H9 (cell line): Measurements from ENCODE around the gene IAH1. TPM values are rescaled to one million over a fixed set of nuclear protein-coding genes. Genes with fewer than 3 reads are reported as not detected.

ENCODE experiments used
- DNase-seq: peaks from one replicate; pipeline ENCODE4 v3.0.0-alpha.2; 2017
- H2AFZ ChIP-seq: one replicate; pipeline ENCODE4 v1.6.1; 2013; ENCODE audit warnings: mild to moderate bottlenecking, low read length, control low read depth, moderate library complexity
- H2AK5ac ChIP-seq: 2 replicates; pipeline ENCODE4 v1.6.1; 2013; ENCODE audit warnings: low read length, control low read depth, mixed read lengths; ENCODE audit not compliant: insufficient read length
- H2BK120ac ChIP-seq: one replicate; pipeline ENCODE4 v1.6.1; 2013; ENCODE audit warnings: low read depth, mild to moderate bottlenecking, low read length, control low read depth, inconsistent platforms; ENCODE audit not compliant: poor library complexity, severe bottlenecking
- H2BK12ac ChIP-seq: 2 replicates; pipeline ENCODE4 v1.6.1; 2013; ENCODE audit warnings: low read length, control low read depth, mixed read lengths, low read depth; ENCODE audit not compliant: insufficient read length
- H2BK15ac ChIP-seq: 2 replicates; pipeline ENCODE4 v1.6.1; 2013; ENCODE audit warnings: low read depth, low read length, control low read depth
- H2BK20ac ChIP-seq: one replicate; pipeline ENCODE4 v1.6.1; 2013; ENCODE audit warnings: low read depth, mild to moderate bottlenecking, low read length, control low read depth, inconsistent platforms; ENCODE audit not compliant: poor library complexity, severe bottlenecking
- H2BK5ac ChIP-seq: 2 replicates; pipeline ENCODE4 v1.6.1; 2013; ENCODE audit warnings: low read length, control low read depth, mixed read lengths; ENCODE audit not compliant: insufficient read length
- H3K14ac ChIP-seq: 2 replicates; pipeline ENCODE4 v1.6.1; 2013; ENCODE audit warnings: low read length, control low read depth; ENCODE audit not compliant: insufficient read depth
- H3K18ac ChIP-seq: 2 replicates; pipeline ENCODE4 v1.6.1; 2013; ENCODE audit warnings: low read depth, mild to moderate bottlenecking, mixed read lengths, low read length, control low read depth; ENCODE audit not compliant: insufficient read length
- H3K23ac ChIP-seq: 2 replicates; pipeline ENCODE4 v1.6.1; 2013; ENCODE audit warnings: low read length, control low read depth, mixed read lengths, low read depth; ENCODE audit not compliant: insufficient read length
- H3K23me2 ChIP-seq: 2 replicates; pipeline ENCODE4 v1.6.1; 2013; ENCODE audit warnings: low read depth, mild to moderate bottlenecking, mixed read lengths, low read length, control low read depth; ENCODE audit not compliant: insufficient read length, poor library complexity, severe bottlenecking
- H3K27ac ChIP-seq: 2 replicates; pipeline ENCODE4 v1.5.1; 2013; ENCODE audit warnings: low read length, control low read depth, mixed read lengths, low read depth; ENCODE audit not compliant: insufficient read length
- H3K27me3 ChIP-seq: 2 replicates; pipeline ENCODE4 v1.6.1; 2013; ENCODE audit warnings: low read length, control low read depth, inconsistent platforms; ENCODE audit not compliant: insufficient read depth
- H3K4ac ChIP-seq: 2 replicates; pipeline ENCODE4 v1.6.1; 2013; ENCODE audit warnings: low read depth, mild to moderate bottlenecking, control low read depth, inconsistent platforms, low read length, moderate library complexity
- H3K4me1 ChIP-seq: 2 replicates; pipeline ENCODE4 v1.6.1; 2013; ENCODE audit warnings: low read length, control low read depth, inconsistent platforms; ENCODE audit not compliant: insufficient read depth
- H3K4me2 ChIP-seq: 2 replicates; pipeline ENCODE4 v1.6.1; 2013; ENCODE audit warnings: low read length, control low read depth, mixed read lengths; ENCODE audit not compliant: insufficient read length, insufficient read depth
- H3K56ac ChIP-seq: 2 replicates; pipeline ENCODE4 v1.6.1; 2013; ENCODE audit warnings: low read depth, mild to moderate bottlenecking, mixed read lengths, low read length, control low read depth; ENCODE audit not compliant: insufficient read length
- H3K79me1 ChIP-seq: 2 replicates; pipeline ENCODE4 v1.6.1; 2013; ENCODE audit warnings: low read depth, mild to moderate bottlenecking, moderate library complexity, low read length, control low read depth, inconsistent platforms; ENCODE audit not compliant: insufficient read depth, poor library complexity, severe bottlenecking
- H3K79me2 ChIP-seq: 2 replicates; pipeline ENCODE4 v1.6.1; 2013; ENCODE audit warnings: low read length, control low read depth, inconsistent platforms; ENCODE audit not compliant: insufficient read depth
- H3K9ac ChIP-seq: 2 replicates; pipeline ENCODE4 v1.6.1; 2013; ENCODE audit warnings: low read length, control low read depth, mixed read lengths; ENCODE audit not compliant: insufficient read length; ENCODE audit errors: extremely low read depth
- H3K9me3 ChIP-seq: one replicate; pipeline ENCODE4 v1.6.1; 2013; ENCODE audit warnings: low read depth, low read length, inconsistent platforms; ENCODE audit not compliant: control insufficient read depth
- H3T11ph ChIP-seq: one replicate; pipeline ENCODE4 v1.6.1; 2013; ENCODE audit warnings: mild to moderate bottlenecking, low read length, control low read depth, inconsistent platforms
- H4K20me1 ChIP-seq: one replicate; pipeline ENCODE4 v1.6.1; 2013; ENCODE audit not compliant: control insufficient read depth, insufficient read length, insufficient read depth
- H4K5ac ChIP-seq: 2 replicates; pipeline ENCODE4 v1.6.1; 2013; ENCODE audit warnings: low read depth, mild to moderate bottlenecking, mixed read lengths, low read length, control low read depth; ENCODE audit not compliant: insufficient read length
- H4K8ac ChIP-seq: replicated peaks from 2 replicates; pipeline ENCODE4 v1.6.1; 2013; ENCODE audit warnings: low read length, control low read depth, mixed read lengths, low read depth; ENCODE audit not compliant: insufficient read length
- H4K91ac ChIP-seq: 2 replicates; pipeline ENCODE4 v1.6.1; 2013; ENCODE audit warnings: low read depth, mild to moderate bottlenecking, moderate library complexity, mixed read lengths, low read length, control low read depth; ENCODE audit not compliant: insufficient read length
- H3K27ac Mint-ChIP-seq, 3 experiments: 2 replicates in 2 of 3; 3 replicates in 1 of 3; pipeline ENCODE4 v1.8.0; 2020 to 2021; ENCODE audit warnings: mixed read lengths in 3 of 3, mild to moderate bottlenecking in 1 of 3, moderate library complexity in 1 of 3
- H3K27me3 Mint-ChIP-seq: 2 replicates; pipeline ENCODE4 v1.8.0; 2021; ENCODE audit warnings: low read depth, mild to moderate bottlenecking, moderate library complexity, mixed read lengths
- H3K36me3 Mint-ChIP-seq, 3 experiments: 2 replicates in 2 of 3; 3 replicates in 1 of 3; pipeline ENCODE4 v1.8.0; 2020 to 2021; ENCODE audit warnings: low read depth in 3 of 3, mixed read lengths in 3 of 3; ENCODE audit not compliant: insufficient read depth in 1 of 3
- H3K4me1 Mint-ChIP-seq, 2 experiments: 2 replicates each; pipeline ENCODE4 v1.8.0; 2020; ENCODE audit warnings: mixed read lengths in 2 of 2
- H3K4me3 Mint-ChIP-seq, 2 experiments: 2 replicates in 1 of 2; 3 replicates in 1 of 2; pipeline ENCODE4 v1.8.0; 2020 to 2021; ENCODE audit warnings: mild to moderate bottlenecking in 2 of 2, mixed read lengths in 2 of 2, moderate library complexity in 1 of 2
- H3K9me3 Mint-ChIP-seq, 2 experiments: 2 replicates in 1 of 2; 3 replicates in 1 of 2; pipeline ENCODE4 v1.8.0; 2020; ENCODE audit warnings: mild to moderate bottlenecking in 2 of 2, mixed read lengths in 2 of 2, moderate library complexity in 1 of 2
- CTCF ChIP-seq: fragments of 200-600 bp; sonication (generic); conservative IDR thresholded peaks from 3 replicates; pipeline ENCODE4 v1.8.0; 2021; ENCODE audit warnings: antibody characterized with exemption, mild to moderate bottlenecking
- WGBS: extraction: QIAGEN DNeasy Blood & Tissue Kit; methylation state at CpG from one replicate; pipeline ENCODE4 v1.1.7; 2013; ENCODE audit warnings: missing lambda C conversion rate, low lambda C conversion rate, mixed read lengths; ENCODE audit not compliant: insufficient read length; ENCODE audit errors: extremely low coverage; 5-methylcytosine and 5-hydroxymethylcytosine counted together
- total RNA-seq: library from RNA; stranded (reverse); gene quantifications from 2 replicates; pipeline ENCODE4 v1.2.1, GENCODE V29; 2021

IAH1 gene
- total RNA-seq, 1 experiment from 2014 or later = 25.6 TPM

GRCh38 chr2:9518163-9518562, 43.8 kb downstream of the IAH1 start:
- H4K5ac ChIP-seq = no peak overlapping the region

More at GRCh38 chr2:9518163-9518562, 43.8 kb downstream of the IAH1 start:
- Histone ChIP-seq H4K8ac (no peak overlapping the region), H3K27me3 (no peaks in the 10 kb centered on the region), H2BK20ac (no peak overlapping the region), H3K14ac (no peak overlapping the region), H3K4me1 (no peaks in the 10 kb centered on the region), H3K18ac (no peak overlapping the region), H4K91ac (no peak overlapping the region), H4K20me1 (no peaks in the 10 kb centered on the region), H3K9ac (no peak overlapping the region), H3K27ac (no peak overlapping the region), H2BK120ac (no peak overlapping the region), H3K4me2 (no peak overlapping the region), H2BK5ac (no peak overlapping the region), H2BK15ac (no peak overlapping the region), H2AK5ac (no peak overlapping the region), H2AFZ (no peak overlapping the region), H3T11ph (no peak overlapping the region), H3K79me1 (no peaks in the 10 kb centered on the region), H3K79me2 (no peaks in the 10 kb centered on the region), H2BK12ac (no peak overlapping the region), H3K23me2 (no peaks in the 10 kb centered on the region), H3K56ac (no peak overlapping the region), H3K23ac (no peak overlapping the region), H3K9me3 (no peaks in the 10 kb centered on the region), H3K4ac (no peak overlapping the region)
- DNase-seq = no peak
- no peaks in the 10 kb centered on the region for H3K9me3 Mint-ChIP-seq
- peaks cover 15 to 52% (median 38%) of the 10 kb centered on the region in 3 experiments; a peak in 6 of 7 replicates for H3K36me3 Mint-ChIP-seq
- no peak overlapping the region for H3K4me3 Mint-ChIP-seq
- no peak overlapping the region for H3K27ac Mint-ChIP-seq
- TF ChIP-seq CTCF = no peak
- no CpG with 5 or more reads among the region's 3 CpGs for WGBS
- H3K27me3 Mint-ChIP-seq = no peaks in the 10 kb centered on the region
- no peaks in the 10 kb centered on the region for H3K4me1 Mint-ChIP-seq
